ENCODE data around the gene ERI3.
A peak's percentile ranks its signal among the peaks of the same experiment; 100 is the strongest.
"Not testable (repeated sequence)": the region's sequence is repeated elsewhere in the genome, so short reads cannot be mapped to it uniquely, and the experiment has no call there.

ERI3 gene

DNA sequence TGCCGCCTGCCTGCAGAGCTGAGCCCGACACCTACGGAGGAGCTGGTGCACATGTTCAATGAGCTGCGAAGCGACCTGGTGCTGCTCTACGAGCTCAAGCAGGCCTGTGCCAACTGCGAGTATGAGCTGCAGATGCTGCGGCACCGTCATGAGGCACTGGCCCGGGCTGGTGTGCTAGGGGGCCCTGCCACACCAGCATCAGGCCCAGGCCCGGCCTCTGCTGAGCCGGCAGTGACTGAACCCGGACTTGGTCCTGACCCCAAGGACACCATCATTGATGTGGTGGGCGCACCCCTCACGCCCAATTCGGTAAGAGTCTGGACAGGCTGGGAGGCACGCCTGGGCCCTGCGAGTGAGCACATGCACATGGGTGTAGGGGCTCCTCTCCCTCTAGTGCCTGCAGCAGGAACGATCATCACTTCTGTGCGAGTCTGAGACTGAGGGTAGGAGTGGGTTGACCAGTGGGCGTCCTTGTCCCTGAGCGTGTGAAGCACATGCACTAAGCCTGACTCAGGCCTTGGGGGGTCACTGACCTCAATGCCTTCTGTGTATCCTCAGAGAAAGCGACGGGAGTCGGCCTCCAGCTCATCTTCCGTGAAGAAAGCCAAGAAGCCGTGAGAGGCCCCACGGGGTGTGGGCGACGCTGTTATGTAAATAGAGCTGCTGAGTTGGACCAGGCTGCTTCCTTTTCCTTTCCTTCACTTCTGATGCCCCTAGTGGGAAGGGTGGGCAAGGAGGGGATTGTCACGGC lies 134.9 kb downstream of the ERI3 start:
- Mint-ChIP-seq H3K9me3 (ENCODE audit: low read depth) (no peaks in the 10 kb centered on the region), H3K4me1 (ENCODE audit: low read depth) (peaks cover 24% of the 10 kb centered on the region), H3K36me3 (no peaks in the 10 kb centered on the region), H3K27me3 (no peaks in the 10 kb centered on the region), H3K4me3 (no peak overlapping the region), H3K27ac (no peak overlapping the region)

DNA sequence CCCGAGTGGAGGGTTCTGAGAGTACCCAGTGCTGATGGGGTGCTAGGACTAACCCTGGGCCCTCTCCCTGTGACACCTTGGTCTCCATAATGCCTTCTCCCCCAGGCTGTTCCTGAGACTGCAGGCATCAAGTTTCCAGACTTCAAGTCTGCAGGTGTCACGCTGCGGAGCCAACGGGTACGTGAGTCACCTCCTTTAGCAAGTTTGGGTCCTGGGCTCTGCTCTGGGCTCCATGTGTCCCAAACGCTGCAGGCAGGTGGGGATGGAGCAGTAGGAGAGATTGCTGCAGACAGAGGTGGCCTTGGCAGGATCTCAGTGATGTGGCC lies 135.8 kb downstream of the ERI3 start:
- Mint-ChIP-seq H3K9me3 (ENCODE audit: low read depth) (no peaks in the 10 kb centered on the region), H3K27ac (no peak overlapping the region), H3K27me3 (no peaks in the 10 kb centered on the region), H3K4me3 (no peak overlapping the region), H3K4me1 (ENCODE audit: low read depth) (peaks cover 31% of the 10 kb centered on the region), H3K36me3 (no peaks in the 10 kb centered on the region)

- H3K4me1 Mint-ChIP-seq (ENCODE audit: low read depth) = peaks cover 32% of the 10 kb centered on the region
- H3K36me3 Mint-ChIP-seq = no peaks in the 10 kb centered on the region
- no peak overlapping the region for H3K4me3 Mint-ChIP-seq
- no peak overlapping the region for H3K27ac Mint-ChIP-seq
- no peaks in the 10 kb centered on the region for H3K9me3 Mint-ChIP-seq (ENCODE audit: low read depth)
- no peaks in the 10 kb centered on the region for H3K27me3 Mint-ChIP-seq
These were observed 136.4 kb downstream of the ERI3 start for GRCh38 chr1:44218503-44219300.

DNA sequence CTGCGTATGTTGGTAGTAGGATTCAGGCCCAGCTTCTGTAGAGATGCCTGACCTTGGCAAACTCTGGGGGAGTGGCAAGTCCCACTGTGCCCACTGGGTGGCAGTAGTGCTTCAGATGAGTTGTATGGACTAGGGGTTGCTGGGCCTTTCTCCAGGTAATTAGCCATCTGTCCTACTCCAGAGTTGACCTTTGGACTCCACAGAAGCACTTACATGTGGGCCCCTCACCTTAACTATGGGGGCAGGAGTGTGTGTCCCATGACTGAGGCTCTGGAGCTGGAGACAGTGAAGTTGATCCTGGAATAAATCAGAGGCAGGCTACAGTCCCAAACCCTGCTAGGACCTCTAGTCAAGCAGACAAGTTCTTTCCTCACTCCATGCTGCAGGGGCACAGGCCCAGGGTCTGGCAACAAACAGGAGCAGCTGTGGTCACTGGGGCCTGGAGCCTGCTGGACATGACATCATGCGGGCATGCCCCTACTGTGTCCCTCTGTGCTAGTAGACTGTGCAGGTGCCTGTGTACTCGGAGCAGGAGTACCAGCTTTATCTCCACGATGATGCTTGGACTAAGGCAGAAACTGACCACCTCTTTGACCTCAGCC lies 137.1 kb downstream of the ERI3 start:
- Mint-ChIP-seq H3K27ac (peak overlapping the region; percentile 46), H3K36me3 (no peaks in the 10 kb centered on the region), H3K4me3 (no peak overlapping the region), H3K4me1 (ENCODE audit: low read depth) (peaks cover 30% of the 10 kb centered on the region), H3K9me3 (ENCODE audit: low read depth) (no peaks in the 10 kb centered on the region), H3K27me3 (no peaks in the 10 kb centered on the region)

- Mint-ChIP-seq H3K9me3 (ENCODE audit: low read depth) (no peaks in the 10 kb centered on the region), H3K36me3 (no peaks in the 10 kb centered on the region), H3K27ac (peak within 1 kb of the TSS; percentile 93), H3K4me1 (ENCODE audit: low read depth) (peaks cover 38% of the 10 kb centered on the region), H3K27me3 (no peaks in the 10 kb centered on the region), H3K4me3 (peak within 1 kb of the TSS; percentile 90)
These were observed 141.6 kb downstream of the ERI3 start, which contains the start of gene DMAP1 for GRCh38 chr1:44213222-44214112. DMAP1 (plus strand) TSS chr1:44213471; CDS start chr1:44213754, 283 bp downstream.

DNA sequence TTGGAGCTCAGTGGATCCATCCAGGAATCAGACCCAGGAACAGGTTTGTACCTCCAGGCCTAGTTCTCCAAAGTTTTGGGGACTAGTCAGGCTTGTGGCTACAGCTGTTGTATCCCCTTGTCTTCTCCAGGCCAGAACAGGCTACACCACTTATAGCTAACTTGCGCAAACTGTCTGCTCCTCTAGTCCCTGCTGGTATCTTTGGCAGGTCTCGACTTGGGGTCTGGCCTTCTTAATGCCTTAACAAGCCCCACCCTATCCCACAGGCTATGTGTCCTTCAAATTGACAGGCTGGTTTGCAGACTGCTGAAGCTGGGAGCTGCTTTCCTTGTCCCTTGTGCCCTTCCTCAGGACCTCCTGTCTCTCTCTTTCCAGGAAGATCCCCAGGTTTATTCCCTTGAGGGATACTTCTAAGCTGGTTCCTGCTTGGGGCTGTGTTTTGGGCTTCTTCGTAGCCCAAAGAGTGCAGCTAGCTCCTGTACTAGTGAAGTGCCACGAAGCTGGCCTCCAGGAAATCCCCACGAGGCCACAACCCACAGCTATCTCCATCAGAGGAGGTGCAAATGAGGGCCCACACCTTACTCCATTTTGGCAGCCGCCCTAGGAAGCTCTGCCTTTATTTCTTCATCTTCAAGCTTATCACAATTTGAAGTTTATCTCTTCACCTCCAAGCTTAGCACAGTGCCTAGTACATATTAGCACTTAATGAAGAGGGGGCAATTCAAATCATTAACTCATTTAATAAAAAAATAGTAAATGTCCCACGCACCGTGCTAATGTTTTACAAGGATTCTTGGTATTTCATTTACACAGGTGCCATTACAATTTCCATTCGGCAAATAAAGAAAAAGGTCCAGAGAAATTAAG lies 142.5 kb downstream of the ERI3 start:
- H3K4me3 Mint-ChIP-seq = peak overlapping the region; percentile 90
- H3K4me1 Mint-ChIP-seq (ENCODE audit: low read depth) = peaks cover 37% of the 10 kb centered on the region
- H3K9me3 Mint-ChIP-seq (ENCODE audit: low read depth) = no peaks in the 10 kb centered on the region
- no peaks in the 10 kb centered on the region for H3K36me3 Mint-ChIP-seq
- H3K27ac Mint-ChIP-seq = peak overlapping the region; percentile 93
- H3K27me3 Mint-ChIP-seq = no peaks in the 10 kb centered on the region

- H3K4me3 Mint-ChIP-seq = no peak overlapping the region
- H3K9me3 Mint-ChIP-seq (ENCODE audit: low read depth) = no peaks in the 10 kb centered on the region
- H3K4me1 Mint-ChIP-seq (ENCODE audit: low read depth) = peaks cover 33% of the 10 kb centered on the region
- no peaks in the 10 kb centered on the region for H3K36me3 Mint-ChIP-seq
- no peaks in the 10 kb centered on the region for H3K27me3 Mint-ChIP-seq
- H3K27ac Mint-ChIP-seq = no peak overlapping the region
These were observed 144.5 kb downstream of the ERI3 start for GRCh38 chr1:44210595-44210994.

GRCh38 chr1:44208226-44208625 lies 146.8 kb downstream of the ERI3 start:
- no peaks in the 10 kb centered on the region for H3K27me3 Mint-ChIP-seq
- no peaks in the 10 kb centered on the region for H3K36me3 Mint-ChIP-seq
- peaks cover 15% of the 10 kb centered on the region for H3K4me1 Mint-ChIP-seq (ENCODE audit: low read depth)
- H3K9me3 Mint-ChIP-seq (ENCODE audit: low read depth) = no peaks in the 10 kb centered on the region
- H3K27ac Mint-ChIP-seq = no peak overlapping the region
- H3K4me3 Mint-ChIP-seq = no peak overlapping the region

- not testable (repeated sequence) for H3K27me3 Mint-ChIP-seq; H3K36me3 Mint-ChIP-seq; H3K4me3 Mint-ChIP-seq; H3K9me3 Mint-ChIP-seq (ENCODE audit: low read depth); H3K4me1 Mint-ChIP-seq (ENCODE audit: low read depth); H3K27ac Mint-ChIP-seq
These were observed 148.5 kb downstream of the ERI3 start for GRCh38 chr1:44206545-44206944.

- Mint-ChIP-seq H3K4me3 (no peak overlapping the region), H3K27ac (no peak overlapping the region), H3K9me3 (ENCODE audit: low read depth) (no peaks in the 10 kb centered on the region), H3K4me1 (ENCODE audit: low read depth) (no peaks in the 10 kb centered on the region), H3K27me3 (no peaks in the 10 kb centered on the region), H3K36me3 (no peaks in the 10 kb centered on the region)
These were observed 154.7 kb downstream of the ERI3 start for GRCh38 chr1:44200336-44200735.

DNA sequence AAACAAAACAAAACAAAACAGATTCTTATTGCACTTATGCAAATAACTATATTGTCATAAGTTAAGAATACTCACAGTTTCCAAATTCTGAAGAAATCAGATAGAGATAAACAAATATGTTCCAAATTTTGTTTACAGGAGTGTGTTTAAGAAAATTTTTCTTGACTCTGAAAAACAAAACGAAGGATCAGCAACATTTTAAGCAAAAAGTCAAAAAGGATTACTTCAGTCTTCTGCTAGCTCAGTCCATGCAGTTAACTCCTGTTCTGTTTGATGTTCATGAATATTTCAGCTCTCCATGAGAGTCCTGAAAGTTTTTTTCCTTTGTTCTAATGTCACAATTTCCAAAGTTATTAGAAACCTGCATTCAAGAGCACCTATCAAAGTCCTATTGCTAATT lies 180.4 kb downstream of the ERI3 start:
- peaks cover 4% of the 10 kb centered on the region for H3K9me3 Mint-ChIP-seq (ENCODE audit: low read depth)
- H3K4me1 Mint-ChIP-seq (ENCODE audit: low read depth) = no peaks in the 10 kb centered on the region
- no peak overlapping the region for H3K4me3 Mint-ChIP-seq
- H3K27me3 Mint-ChIP-seq = peaks cover 6% of the 10 kb centered on the region
- no peaks in the 10 kb centered on the region for H3K36me3 Mint-ChIP-seq
- no peak overlapping the region for H3K27ac Mint-ChIP-seq

Measured in activated naive CD8-positive, alpha-beta T cell (primary cell).